Endothelial cell of umbilical vein (primary cell): Measurements from ENCODE around the gene RFLNA. TPM values are rescaled to one million over a fixed set of nuclear protein-coding genes. Genes with fewer than 3 reads are reported as not detected.

Experiments
- BruUV-seq: library from RNA; stranded (reverse); fragments of 400-500 nt; replicated peaks from 2 replicates; lab custom pipeline; 2021; lab: Mats Ljungman, UMichigan
- CTCF ChIA-PET: fragments of 300-600, 350-600 bp; sonication (Branson Sonifier 250); formaldehyde crosslinking; loops from one replicate; lab custom pipeline; 2021; ENCODE audit warnings: antibody characterized with exemption, inconsistent platforms; lab: Charles Lee
- POLR2A ChIA-PET: fragments of 300-600, 350-600 bp; sonication (Branson Sonifier 250); formaldehyde crosslinking; loops from one replicate; lab custom pipeline; 2021; ENCODE audit warnings: antibody characterized with exemption, inconsistent platforms; lab: Charles Lee
- DNase-seq: peaks from one replicate; pipeline ENCODE4 v3.0.0-alpha.2; 2011; ENCODE audit warnings: low read depth, low spot score
- FAIRE-seq: peaks from 2 replicates; lab custom pipeline; 2011; peaks lifted over from hg19 to GRCh38; lab: Jason Lieb, UNC
- H2AFZ ChIP-seq: 2 replicates; pipeline ENCODE4 v1.6.0; 2012; ENCODE audit warnings: low read depth, low read length, control low read depth, inconsistent platforms
- H3K27ac ChIP-seq: 2 replicates; pipeline ENCODE4 v1.5.1; 2011; ENCODE audit warnings: low read depth, mild to moderate bottlenecking, control low read depth, low read length, moderate library complexity; ENCODE audit not compliant: insufficient read depth
- H3K27me3 ChIP-seq, 2 experiments: 2 replicates each; pipeline versions ENCODE4 v1.6.0 to v1.6.1; 2011; ENCODE audit warnings: low read length in 2 of 2, mixed read lengths in 1 of 2; ENCODE audit not compliant: control insufficient read depth in 2 of 2, insufficient read depth in 2 of 2
- H3K36me3 ChIP-seq, 2 experiments: 2 replicates in 1 of 2; 3 replicates in 1 of 2; pipeline ENCODE4 v1.5.1; 2011; ENCODE audit warnings: low read length in 2 of 2, mild to moderate bottlenecking in 1 of 2, moderate library complexity in 1 of 2; ENCODE audit not compliant: control insufficient read depth in 2 of 2, insufficient read depth in 2 of 2; ENCODE audit errors: extremely low read depth in 1 of 2
- H3K4me1 ChIP-seq: 3 replicates; pipeline ENCODE4 v1.5.1; 2011; ENCODE audit warnings: mild to moderate bottlenecking, low read length; ENCODE audit not compliant: control insufficient read depth, insufficient read depth; ENCODE audit errors: extremely low read depth
- H3K4me2 ChIP-seq: 2 replicates; pipeline ENCODE4 v1.6.1; 2011; ENCODE audit warnings: low read length, control low read depth, mixed read lengths; ENCODE audit not compliant: insufficient read depth
- H3K4me3 ChIP-seq, 3 experiments: fragments of 200-600 bp in 1 of 3; sonication (generic), shearing (Covaris generic) in 1 of 3; replicated peaks in 1 of 3; 2 replicates each; pipeline ENCODE4 v1.5.1; 2011 to 2016; ENCODE audit warnings: control low read depth in 3 of 3, low read length in 3 of 3, mild to moderate bottlenecking in 2 of 3, inconsistent platforms in 1 of 3, low read depth in 1 of 3, moderate library complexity in 1 of 3; ENCODE audit not compliant: insufficient read depth in 1 of 3
- H3K79me2 ChIP-seq: 2 replicates; pipeline ENCODE4 v1.6.0; 2012; ENCODE audit warnings: low read length, inconsistent platforms; ENCODE audit not compliant: control insufficient read depth, insufficient read depth
- H3K9ac ChIP-seq: replicated peaks from 2 replicates; pipeline ENCODE3; 2011; ENCODE audit warnings: low read length, control low read depth; ENCODE audit not compliant: insufficient read depth; ENCODE audit errors: extremely low read depth
- H3K9me1 ChIP-seq: replicated peaks from 3 replicates; pipeline ENCODE4 v1.6.0; 2011; ENCODE audit warnings: mild to moderate bottlenecking, low read length; ENCODE audit not compliant: control insufficient read depth, insufficient read depth; ENCODE audit errors: extremely low read depth
- H3K9me3 ChIP-seq: replicated peaks from 2 replicates; pipeline ENCODE4 v1.5.1; 2012; ENCODE audit warnings: low read length, inconsistent platforms; ENCODE audit not compliant: control insufficient read depth, insufficient read depth
- H4K20me1 ChIP-seq: replicated peaks from 2 replicates; pipeline ENCODE3; 2011; ENCODE audit warnings: mild to moderate bottlenecking, low read length; ENCODE audit not compliant: control insufficient read depth, insufficient read depth; ENCODE audit errors: extremely low read depth
- CTCF ChIP-seq, 2 donors: IDR thresholded peaks; 1 replicate in 1 of 2; 2 replicates in 1 of 2; pipeline ENCODE4 v1.5.1; 2011; ENCODE audit warnings: low read length in 2 of 2, mild to moderate bottlenecking in 2 of 2, moderate library complexity in 2 of 2, control low read depth in 1 of 2, inconsistent platforms in 1 of 2, low read depth in 1 of 2; ENCODE audit not compliant: insufficient read depth in 1 of 2; ENCODE audit errors: extremely low read depth in 1 of 2
- EZH2 ChIP-seq: IDR thresholded peaks from 2 replicates; pipeline ENCODE4 v1.6.1; 2012; ENCODE audit warnings: borderline replicate concordance, low read depth, mild to moderate bottlenecking, moderate library complexity, low read length, inconsistent platforms; ENCODE audit not compliant: severe bottlenecking
- FOS ChIP-seq: IDR thresholded peaks from 2 replicates; pipeline ENCODE4 v1.6.1; 2011; ENCODE audit warnings: mild to moderate bottlenecking, low read length, moderate library complexity, borderline replicate concordance; ENCODE audit not compliant: insufficient read depth
- GATA2 ChIP-seq: IDR thresholded peaks from 2 replicates; pipeline ENCODE4 v1.7.0; 2011; ENCODE audit warnings: low read depth, mild to moderate bottlenecking, moderate library complexity, mixed read lengths, low read length; ENCODE audit not compliant: insufficient read length, insufficient read depth
- JUN ChIP-seq: IDR thresholded peaks from 2 replicates; pipeline ENCODE4 v1.6.1; 2011; ENCODE audit warnings: borderline replicate concordance, low read depth; ENCODE audit not compliant: insufficient read length, insufficient read depth
- MYC ChIP-seq: IDR thresholded peaks from one replicate; pipeline ENCODE4 v1.6.1; 2011; ENCODE audit warnings: mild to moderate bottlenecking, low read depth, low read length
- POLR2A ChIP-seq: IDR thresholded peaks from 2 replicates; pipeline ENCODE4 v1.6.1; 2012; ENCODE audit warnings: low read depth, mild to moderate bottlenecking, control low read depth, low read length
- POLR2AphosphoS5 ChIP-seq: IDR thresholded peaks from 2 replicates; pipeline ENCODE4 v1.6.1; 2012; ENCODE audit warnings: low read depth, mild to moderate bottlenecking, control low read depth, low read length, moderate library complexity; ENCODE audit not compliant: insufficient read depth
- dilution Hi-C: fragments of 300-500 bp; cut with MboI; formaldehyde crosslinking; loops from one replicate; pipeline ENCODE4 v1.15.0; 2019; ENCODE audit warnings: low sequenced_read_pairs; ENCODE audit not compliant: extremely low pct_ligation_motif_present
- intact Hi-C: fragments of 100-400 bp; cut with micrococcal nuclease; formaldehyde crosslinking; loops from one replicate; pipeline ENCODE4 v1.10.0; 2022
- polyA plus RNA-seq, 4 experiments: library from polyadenylated mRNA; depleted of rRNA in 3 of 4; stranded (reverse) in 3 of 4; unstranded in 1 of 4; fragments of >200 nt; gene quantifications; 2 replicates each; pipeline versions ENCODE4 v1.2.1 to v1.2.3, GENCODE V29; 2011 to 2012; ENCODE audit warnings: missing spikeins in 1 of 4
- total RNA-seq: library from RNA; stranded (reverse); gene quantifications from 2 replicates; pipeline ENCODE4 v1.2.3, GENCODE V29; 2021
- TF ChIP-seq, protein P1 (sequence below): IDR thresholded peaks from 2 replicates; pipeline ENCODE4 v1.6.1; 2011; ENCODE audit not compliant: insufficient read depth, insufficient read length

RFLNA gene
- total and polyA plus RNA-seq, 2 donors (not counting 3 experiments of a cell fraction or from before 2014, with no cell fraction given), result 19.7 to 24.5 TPM

- dilution Hi-C loops (no loop called here), intact Hi-C loops (no loop called here)
- Histone ChIP-seq H3K9ac (no peak overlapping the region), H3K36me3 (no peaks in the 10 kb centered on the region), H3K9me1 (no peaks in the 10 kb centered on the region), H4K20me1 (no peaks in the 10 kb centered on the region), H3K27me3 (no peaks in the 10 kb centered on the region), H3K9me3 (no peaks in the 10 kb centered on the region), H3K79me2 (peaks cover 97% of the 10 kb centered on the region), H3K4me2 (no peak overlapping the region), H3K27ac (no peak overlapping the region), H3K4me1 (no peaks in the 10 kb centered on the region), H2AFZ (no peak overlapping the region), H3K4me3 (no peak overlapping the region)
- no peak for DNase-seq
- POLR2A ChIA-PET, result no interaction called here
- no TSS peak for BruUV-seq
- no peak for FAIRE-seq
- CTCF ChIA-PET, result interaction anchor here (1.4 to 3.7 kb wide), 2 partner anchors 21 to 251 kb away, joined by 4 to 18 read pairs; no protein-coding TSS in a partner anchor
- no peak for TF ChIP-seq JUN
Observed at GRCh38 chr12:124304314-124304790, 9.5 kb downstream of the RFLNA start.

GRCh38 chr12:124305136-124305535 is 10.2 kb downstream of the RFLNA start:
- no peaks in the 10 kb centered on the region for H3K4me1 ChIP-seq
- FAIRE-seq (no peak), DNase-seq (no peak)
- H4K20me1 ChIP-seq, result no peaks in the 10 kb centered on the region
- TF ChIP-seq POLR2A, result no peak
- TF ChIP-seq EZH2, result no peak
- no peak for TF ChIP-seq POLR2AphosphoS5
- no peak for TF ChIP-seq JUN
- no peak for TF ChIP-seq GATA2
- no peak for TF ChIP-seq MYC
- TF ChIP-seq CTCF (IDR thresholded peaks at IDR 0.05; ENCODE audit: extremely low read depth in 1 of 2, insufficient read depth in 1 of 2, low read depth in 1 of 2, low read length in 2 of 2), result no peak
- no peak for TF ChIP-seq FOS
- TF ChIP-seq, protein P1, sequence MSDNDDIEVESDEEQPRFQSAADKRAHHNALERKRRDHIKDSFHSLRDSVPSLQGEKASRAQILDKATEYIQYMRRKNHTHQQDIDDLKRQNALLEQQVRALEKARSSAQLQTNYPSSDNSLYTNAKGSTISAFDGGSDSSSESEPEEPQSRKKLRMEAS, result no peak
- H3K36me3 ChIP-seq, result no peaks in the 10 kb centered on the region
- no peak overlapping the region for H3K4me3 ChIP-seq
- peaks cover 95% of the 10 kb centered on the region for H3K79me2 ChIP-seq
- no peaks in the 10 kb centered on the region for H3K9me1 ChIP-seq
- H2AFZ ChIP-seq, result no peak overlapping the region
- no peak overlapping the region for H3K27ac ChIP-seq
- ChIA-PET CTCF (interaction anchor here (3.7 kb wide), 1 partner anchor 252 kb away, joined by 18 read pairs; no protein-coding TSS in a partner anchor), POLR2A (no interaction called here)
- no TSS peak for BruUV-seq
- no peak overlapping the region for H3K9ac ChIP-seq
- H3K4me2 ChIP-seq, result no peak overlapping the region
- intact Hi-C loops, result no loop called here
- dilution Hi-C loops, result no loop called here
- H3K27me3 ChIP-seq, result no peaks in the 10 kb centered on the region
- H3K9me3 ChIP-seq, result no peaks in the 10 kb centered on the region
